GM18519 (cell line): ENCODE results near the gene ZBTB33.
A peak's percentile ranks its signal among the peaks of the same experiment; 100 is the strongest.

ENCODE experiments used
- ATAC-seq: cut with Tn5 transposase; IDR thresholded peaks from one replicate; pipeline ENCODE4 v1.9.1; 2021; ENCODE audit warnings: mild to moderate bottlenecking, moderate library complexity; ENCODE audit not compliant: unreplicated experiment, low FRiP score

Gene ZBTB33

DNA sequence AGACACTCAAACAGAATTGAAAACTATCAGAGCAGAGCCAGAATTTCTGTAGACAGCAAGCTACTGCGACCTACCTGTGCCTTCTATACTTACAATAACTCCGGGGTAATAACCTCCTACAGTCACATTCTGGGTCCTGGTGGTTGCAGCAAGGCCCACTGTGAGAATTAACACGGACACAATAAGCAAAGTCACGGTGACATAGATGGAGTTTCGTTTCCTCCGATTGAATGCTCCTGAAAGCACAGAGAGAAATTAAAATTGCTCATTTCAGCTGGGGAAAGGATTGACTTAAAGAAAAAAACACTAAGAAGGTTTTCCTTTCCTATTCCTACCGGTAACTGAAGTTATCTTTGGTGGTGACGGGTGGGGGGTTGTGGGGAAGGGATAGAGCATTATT, 53.6 kb downstream of the ZBTB33 start:
- ATAC-seq = peak; percentile 30

DNA sequence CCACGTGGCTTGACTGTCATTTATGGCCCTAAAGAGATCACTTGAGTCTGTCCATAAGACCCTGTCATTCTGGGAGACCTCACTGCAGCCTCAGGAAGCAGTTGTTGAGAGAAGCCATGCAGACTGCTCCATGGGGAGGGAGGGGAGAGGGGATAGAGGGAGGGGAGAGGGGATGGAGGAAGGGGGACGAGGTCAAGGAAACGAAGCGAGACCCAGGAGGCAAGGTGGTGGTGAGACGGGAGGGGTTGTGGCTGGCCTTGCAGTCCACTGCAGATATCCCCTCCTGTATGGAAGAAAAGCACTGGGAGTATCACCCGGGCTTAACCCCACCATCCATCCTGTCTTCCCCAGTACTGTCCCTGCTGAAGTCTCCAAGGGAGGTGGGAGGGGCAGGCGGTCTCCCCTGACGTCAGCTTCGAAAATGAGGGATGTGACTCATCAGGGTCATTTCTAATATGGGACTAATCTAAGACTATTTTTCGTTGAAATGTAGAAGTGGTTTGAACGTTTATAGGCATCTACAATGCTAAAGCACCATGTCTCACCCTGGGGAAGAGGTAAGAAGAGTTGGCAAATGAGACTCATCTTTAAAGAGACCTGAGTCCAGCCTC, 55.0 kb downstream of the ZBTB33 start:
- ATAC-seq = no peak

DNA sequence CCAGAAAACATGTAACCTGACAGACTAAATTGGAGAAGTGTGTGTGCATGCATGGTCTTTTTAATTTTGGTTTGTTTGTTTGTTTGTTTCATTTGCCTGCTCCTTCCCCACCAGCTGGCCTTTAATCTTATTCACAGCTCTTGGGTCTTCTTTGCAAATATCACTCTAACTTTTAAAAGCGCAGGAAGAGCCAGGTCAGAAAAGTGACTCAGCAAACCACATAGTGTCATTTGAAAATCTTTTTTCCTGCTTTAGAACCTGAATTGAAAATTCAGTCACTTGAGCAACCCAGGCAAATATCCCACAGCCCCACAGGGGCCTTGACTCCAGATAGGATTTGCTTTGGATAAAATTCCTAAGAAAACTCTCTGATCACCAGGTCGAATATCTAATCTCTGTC, 56.0 kb downstream of the ZBTB33 start:
- no peak for ATAC-seq
